A204.1 (cell line): ENCODE results near the gene NPAS4.
"Not testable (repeated sequence)": the region's sequence is repeated elsewhere in the genome, so short reads cannot be mapped to it uniquely, and the experiment has no call there.

Experiments
- FAIRE-seq: peaks from 2 replicates; lab custom pipeline; 2012; peaks lifted over from hg19 to GRCh38; lab: Jason Lieb, UNC

Gene NPAS4

DNA sequence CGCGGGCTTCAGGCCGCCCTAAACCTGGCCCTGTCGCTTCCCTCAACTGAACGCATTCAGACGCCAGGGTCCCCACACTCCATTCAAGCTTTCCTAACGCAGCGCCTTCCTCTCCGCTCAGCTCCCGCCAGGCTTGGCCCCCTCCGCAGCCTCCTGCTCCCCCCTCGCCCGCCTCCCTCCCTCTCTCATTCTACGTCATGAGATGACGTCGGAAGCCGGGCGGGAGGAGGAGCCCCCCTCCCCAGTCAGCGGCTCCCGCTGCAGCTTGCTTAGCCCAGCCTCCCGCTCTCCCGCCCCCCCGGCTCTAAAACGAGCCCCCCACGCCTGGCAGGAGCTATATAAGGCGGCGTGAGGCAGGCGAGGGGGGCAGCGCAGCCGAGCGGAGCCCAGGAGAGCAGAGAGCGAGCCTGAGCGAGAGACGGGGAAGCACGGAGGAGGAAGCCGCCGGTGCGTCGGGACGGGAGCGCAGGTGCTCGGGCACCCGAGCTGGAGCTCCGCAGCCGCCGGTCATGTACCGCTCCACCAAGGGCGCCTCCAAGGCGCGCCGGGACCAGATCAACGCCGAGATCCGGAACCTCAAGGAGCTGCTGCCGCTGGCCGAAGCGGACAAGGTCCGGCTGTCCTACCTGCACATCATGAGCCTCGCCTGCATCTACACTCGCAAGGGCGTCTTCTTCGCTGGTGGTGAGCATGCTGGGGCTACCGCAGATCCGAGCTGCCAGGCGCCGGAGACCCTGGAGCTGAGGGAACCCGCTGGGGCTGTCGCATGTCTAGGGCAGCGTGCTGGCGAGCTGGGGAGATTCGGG is at the start of gene NPAS4:
Gene NPAS4, plus strand, starts transcription at position 365 of the 806 bp plus-strand sequence. Its CDS starts 145 bp downstream, at position 510.
- no peak for FAIRE-seq

DNA sequence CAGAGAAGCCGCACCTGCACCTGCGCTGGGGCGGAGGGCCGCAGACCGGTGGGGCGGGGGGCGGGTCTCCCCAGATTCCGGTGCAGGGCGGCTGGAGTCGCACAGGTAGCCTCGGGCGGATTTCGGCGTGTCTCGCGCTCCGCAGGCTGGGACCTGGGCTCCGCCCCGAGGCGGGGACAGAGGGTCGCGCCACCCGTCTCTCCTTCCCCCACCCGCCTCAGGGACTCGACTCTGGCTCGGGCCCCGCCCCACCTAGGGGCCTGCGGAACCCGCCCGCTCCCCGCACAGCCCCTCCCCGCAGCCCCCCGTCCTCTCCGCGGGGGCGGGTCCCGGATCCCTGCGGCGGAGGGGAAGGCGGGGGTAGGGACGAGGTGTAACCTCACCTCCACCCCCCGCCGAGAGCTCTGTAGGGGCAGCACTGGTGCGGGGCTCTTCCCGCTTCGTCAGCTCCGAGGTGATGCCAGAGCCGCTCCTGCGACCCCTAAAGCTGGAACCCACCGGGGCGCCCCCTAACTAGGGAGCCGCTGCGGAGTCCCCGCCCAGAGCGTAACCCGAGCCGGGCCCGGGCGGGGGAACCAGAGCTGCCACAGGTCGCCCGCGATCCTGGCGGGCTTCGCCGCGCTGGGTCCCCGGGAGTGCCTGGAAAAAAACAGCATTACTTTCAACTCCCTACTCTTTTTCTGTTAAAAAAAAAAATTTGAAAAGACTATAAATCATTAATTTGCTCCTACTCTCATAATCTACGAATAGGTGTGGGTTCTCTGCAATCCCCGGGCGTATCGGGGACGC is 49.0 kb upstream of the NPAS4 start, which contains the start of gene SLC29A2:
Gene SLC29A2, minus strand, starts transcription at position 134 of the 789 bp plus-strand sequence. CDS start 169 bp downstream, outside the sequence.
- no peak for FAIRE-seq

DNA sequence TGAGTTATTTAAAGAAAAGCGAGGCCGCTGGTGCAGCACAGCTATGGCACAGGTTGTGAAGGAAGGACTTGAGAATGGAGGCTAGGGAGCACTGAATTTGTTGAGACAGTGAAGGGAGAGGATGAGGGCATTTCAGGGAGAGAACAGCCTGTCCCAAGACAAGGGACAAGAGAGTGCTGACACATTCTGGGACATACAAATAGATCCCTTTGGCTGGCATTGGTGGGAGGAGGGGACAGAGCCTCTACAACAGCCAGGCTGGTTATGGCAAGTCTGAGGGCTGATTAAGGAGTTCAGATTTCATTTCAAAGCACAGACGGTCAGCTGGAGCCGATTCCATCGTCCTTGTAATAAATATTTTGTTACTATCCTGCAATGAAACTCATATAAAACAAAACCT is 47.6 kb upstream of the NPAS4 start:
- no peak for FAIRE-seq

DNA sequence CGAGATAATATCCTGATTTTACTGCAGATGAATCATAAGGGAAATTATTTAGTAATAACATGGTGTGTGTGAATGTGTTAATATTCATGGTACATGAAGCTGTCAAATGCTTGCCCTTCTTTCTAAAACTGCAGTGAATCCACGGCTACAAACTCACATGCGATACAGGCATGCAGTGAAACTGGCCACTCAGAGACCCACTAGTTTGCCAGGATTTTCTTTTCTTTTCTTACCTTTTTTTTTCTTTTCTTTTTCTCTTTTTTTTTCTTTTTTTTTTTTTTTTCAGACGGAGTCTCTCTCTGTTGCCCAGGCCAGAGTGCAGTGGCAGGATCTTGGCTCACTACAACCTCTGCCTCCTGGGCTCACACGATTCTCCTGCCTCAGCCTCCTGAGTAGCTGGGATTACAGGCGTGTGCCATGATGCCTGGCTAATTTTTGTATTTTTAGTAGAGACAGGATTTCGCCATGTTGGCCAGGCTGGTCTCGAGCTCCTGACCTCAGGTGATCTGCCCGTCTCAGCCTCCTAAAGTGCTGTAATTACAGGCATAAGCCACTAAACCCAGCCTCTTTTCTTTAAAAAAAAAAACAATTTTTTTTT is 47.0 kb upstream of the NPAS4 start:
- FAIRE-seq = not testable (repeated sequence)

DNA sequence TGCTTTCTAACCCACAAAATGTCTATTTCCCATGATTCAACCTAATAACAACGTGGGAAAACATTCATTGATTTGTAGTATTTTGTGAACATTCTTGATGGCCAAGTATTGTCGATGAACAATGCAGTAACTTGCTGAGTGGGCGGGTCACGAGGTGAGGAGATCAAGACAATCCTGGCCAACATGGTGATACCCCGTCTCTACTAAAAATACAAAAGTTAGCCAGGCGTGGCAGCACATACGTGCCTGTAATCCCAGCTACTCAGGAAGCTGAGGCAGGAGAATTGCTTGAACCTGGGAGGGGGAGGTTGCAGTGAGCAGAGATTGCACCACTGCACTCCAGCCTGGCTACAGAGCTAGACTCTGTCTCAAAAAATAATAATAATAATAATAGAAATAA is 40.6 kb upstream of the NPAS4 start:
- not testable (repeated sequence) for FAIRE-seq

DNA sequence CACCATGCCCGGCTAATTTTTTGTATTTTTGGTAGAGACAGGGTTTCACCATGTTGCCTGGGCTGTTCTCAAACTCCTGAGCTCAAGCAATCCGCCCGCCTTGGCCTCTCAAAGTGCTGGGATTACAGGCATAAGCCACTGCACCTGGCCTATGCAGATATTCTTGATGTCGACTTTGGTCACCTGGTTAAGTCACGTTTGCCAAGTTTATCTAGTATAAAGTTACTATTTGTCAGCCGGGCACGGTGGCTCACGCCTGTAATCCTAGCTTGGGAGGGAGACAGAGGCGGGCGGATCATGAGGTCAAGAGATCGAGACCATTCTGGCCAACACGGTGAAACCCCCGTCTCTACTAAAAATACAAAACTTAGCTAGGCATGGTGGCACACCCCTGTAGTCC is 36.5 kb upstream of the NPAS4 start:
- FAIRE-seq = not testable (repeated sequence)

DNA sequence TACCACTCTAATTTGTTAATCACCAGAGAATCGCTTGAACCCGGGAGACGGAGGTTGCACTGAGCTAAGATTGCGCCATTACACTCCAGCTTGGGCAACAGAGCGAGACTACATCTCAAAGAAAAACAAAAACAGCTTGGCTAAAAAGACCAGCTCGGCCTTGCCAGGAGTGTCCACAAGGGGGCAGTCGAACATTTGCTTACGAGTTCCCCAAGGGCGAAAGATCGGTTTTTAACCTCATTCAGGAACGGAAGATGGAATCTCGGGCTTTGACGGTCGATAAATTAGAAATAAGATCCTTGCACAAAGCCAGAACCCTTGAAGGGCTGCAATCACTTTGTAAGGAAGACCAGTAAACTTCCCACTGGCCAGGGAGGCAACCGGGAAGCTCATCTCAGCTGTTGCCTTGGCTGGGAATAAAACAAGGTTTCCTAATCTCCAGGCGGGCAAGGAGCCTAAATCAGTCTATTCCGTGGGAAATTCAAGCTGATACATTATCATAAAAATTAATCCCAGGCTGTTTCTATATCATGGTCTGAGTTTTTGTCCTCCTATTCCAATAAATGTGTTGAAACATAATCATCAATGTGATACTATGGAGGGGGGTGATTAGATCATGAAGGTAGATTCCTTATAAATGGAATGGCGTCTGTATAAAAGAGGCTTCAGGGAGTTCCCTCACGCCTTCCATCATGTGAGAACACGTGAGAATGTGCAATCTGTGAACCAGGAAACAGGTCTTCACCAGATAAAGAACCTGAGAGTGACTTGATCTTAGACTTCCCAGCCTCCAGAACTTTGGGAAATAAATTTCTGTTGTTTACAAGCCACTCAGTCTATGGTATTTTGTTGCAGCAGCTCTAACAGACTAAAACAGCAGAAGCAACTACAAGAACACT is 34.4 kb upstream of the NPAS4 start:
- peak; percentile 67 for FAIRE-seq

DNA sequence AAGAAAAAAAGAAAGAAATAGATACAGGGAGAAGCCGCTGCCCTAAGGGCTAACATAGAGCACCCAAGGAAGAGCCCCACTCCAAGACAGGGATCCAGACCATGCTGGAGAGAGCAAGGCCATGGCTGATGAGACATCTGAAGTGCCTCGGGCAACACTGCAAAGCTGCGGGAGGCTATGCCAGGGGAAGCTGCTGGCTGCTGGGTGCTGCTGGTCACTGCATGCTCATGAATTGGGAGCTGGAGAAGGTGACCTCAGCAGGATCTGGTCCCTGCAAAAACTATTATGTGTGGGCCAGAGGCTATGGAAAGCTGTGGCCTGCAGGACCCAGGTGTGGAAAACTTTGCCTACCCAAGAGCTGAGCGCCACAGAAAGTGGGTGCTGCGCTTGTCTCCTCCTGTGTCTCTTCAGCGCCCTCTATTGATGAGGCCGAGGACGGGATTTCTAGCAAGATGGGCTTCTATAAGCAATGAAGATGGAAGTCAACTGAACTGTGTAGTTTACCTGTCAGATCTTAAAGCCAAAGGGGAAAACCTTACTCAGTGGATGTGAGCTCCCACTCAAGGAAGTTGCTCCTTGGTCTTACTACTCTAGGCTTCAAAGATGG is 32.0 kb upstream of the NPAS4 start:
- FAIRE-seq = no peak

DNA sequence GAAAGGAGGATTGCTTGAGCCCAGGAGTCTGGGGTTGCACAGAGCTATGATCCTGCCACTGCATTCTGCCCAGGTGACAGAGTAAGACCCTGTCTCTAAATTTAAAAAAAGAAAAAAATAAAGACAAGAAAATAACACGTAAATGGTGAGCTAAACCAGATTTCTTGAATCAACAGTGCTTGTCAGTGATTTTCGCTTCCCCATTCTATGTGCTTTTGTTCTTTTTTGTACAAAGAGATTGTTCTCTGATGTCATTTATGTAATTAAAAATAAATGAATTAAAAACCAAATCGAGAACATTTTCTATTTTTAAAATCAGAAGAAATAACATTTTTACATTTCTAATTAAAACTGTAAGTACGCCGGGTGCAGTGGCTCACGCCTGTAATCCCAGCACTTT is 29.5 kb upstream of the NPAS4 start:
- no peak for FAIRE-seq

DNA sequence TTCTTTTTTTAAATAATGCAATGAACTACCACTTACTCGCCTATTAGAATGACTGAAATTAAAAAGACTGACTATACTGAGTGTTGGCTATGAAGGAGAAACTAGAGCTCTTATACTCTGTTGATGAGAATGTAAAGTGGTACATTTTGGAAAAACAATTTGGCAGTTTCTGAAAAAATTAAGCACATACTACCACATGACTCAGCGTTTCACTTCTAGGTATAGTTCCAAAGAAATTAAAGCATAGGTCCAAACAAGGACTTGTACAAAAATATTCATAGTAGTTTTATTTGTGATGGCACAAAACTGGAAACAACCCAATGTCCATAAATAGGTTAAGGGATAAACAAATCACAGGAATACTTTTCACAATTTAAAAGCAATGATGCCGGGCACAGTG is 26.9 kb upstream of the NPAS4 start:
- FAIRE-seq = no peak

DNA sequence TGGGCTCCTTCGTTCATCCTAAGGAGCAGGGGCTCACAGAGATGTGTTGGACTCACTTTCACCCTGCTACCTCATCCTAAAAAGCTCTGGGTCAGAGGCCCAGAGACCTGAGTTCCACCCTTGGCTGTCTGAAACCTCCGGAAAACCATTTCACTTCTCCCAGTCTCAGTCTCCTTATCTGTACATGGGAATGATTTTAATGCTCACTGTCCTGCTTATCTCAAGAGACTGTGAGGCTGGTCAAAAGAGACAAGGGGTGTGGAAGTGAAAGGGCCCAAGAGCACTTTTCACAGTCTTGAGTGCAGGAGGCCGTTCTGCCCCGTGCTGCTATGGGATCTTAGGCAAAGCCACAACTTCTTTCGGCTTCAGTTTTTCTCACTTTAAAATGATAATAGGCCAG is 13.2 kb upstream of the NPAS4 start:
- FAIRE-seq = no peak

DNA sequence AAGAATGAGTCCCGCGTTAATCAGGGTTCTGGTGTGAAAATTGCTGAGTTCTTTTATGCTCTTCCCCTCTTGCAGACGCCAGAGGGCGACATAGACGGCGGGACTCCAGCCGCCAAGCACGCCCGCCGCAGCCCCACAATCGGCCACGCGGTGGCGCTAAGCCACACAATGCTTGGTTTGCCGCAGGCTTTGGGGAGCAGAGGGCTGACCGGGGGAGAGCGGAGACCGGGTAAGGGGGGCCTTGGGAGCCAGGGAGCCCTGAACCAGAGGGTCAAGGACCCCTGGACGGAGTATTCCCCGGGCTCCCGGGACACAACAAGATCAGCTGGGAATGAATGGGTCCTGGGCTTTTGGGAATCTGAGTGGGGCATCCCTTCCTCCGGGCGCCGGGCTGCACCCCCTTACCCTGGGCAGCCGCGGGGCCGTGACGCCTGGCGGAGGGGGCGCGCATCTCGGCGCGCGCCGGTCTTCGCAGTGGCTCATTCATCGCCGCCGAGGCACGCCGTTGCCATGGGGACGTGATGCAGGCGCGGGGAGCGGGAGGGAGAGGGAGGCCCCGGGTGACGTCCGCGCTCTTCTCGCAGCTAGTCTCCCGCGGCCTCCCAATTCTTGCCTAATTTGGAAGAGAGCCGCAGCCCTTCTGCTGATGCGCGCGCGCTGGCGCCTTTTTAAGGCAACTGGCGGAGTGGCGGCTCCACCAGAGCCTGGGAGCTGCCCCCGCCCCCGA is 12.2 kb upstream of the NPAS4 start:
- peak; percentile 77 for FAIRE-seq

DNA sequence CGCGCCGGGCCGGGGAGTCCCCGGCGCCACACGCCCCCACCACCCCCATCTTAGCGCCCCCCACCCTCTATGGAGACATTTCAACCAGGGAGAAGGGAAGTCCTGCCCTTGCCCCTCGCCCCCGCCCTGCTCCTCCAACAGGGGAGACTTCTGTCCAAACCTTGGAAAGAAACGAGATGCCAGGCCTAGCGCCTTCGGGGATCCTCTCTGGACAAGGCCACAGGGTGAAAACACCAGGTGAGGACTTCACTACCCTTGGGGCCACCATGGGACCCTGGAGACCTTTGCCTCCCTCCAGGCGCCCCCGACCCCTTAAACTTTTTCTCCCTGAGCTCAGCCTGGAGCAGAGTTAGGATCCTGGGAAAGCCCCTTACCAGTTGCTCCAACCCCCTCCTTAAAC is 11.6 kb upstream of the NPAS4 start:
- no peak for FAIRE-seq

DNA sequence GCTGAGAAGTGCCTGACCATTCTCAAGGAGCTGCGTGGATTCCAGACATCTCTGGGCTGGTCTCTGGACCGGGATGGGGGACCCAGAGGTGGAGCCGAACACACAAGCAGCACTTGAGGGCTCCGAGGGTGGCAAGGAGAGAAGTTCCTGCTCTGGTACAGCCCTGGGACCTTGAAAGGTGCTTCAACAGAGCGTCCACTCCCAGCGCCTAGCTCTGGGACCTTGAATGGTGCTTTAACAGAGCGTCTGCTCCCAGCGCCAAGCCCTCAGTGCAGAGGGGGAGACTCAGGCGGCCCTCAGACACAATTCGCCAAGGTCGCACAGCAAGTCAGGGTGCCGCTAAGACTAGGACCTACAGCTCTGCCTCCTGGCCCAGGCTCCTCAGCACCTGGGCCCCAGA is 10.6 kb upstream of the NPAS4 start:
- FAIRE-seq = no peak

DNA sequence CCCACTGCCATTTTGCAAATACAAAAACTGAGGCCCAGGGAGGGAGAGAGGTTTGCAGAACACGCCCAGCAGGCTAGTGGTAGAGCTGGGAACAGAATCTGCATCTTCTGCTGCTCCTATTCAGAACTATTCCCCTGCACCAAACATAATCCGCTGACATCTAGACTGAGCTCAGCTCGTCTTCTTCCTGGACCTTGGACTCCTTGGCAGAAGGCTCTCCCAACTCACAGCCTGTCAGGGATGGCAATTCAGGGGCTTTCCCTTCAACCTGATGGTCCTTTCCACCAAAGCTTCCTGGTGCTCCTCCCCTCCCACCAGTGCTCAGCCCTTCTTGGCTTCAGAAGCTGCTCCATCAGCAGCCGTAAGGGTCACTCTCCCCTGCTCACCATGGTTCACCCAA is 9.5 kb upstream of the NPAS4 start:
- FAIRE-seq = no peak

DNA sequence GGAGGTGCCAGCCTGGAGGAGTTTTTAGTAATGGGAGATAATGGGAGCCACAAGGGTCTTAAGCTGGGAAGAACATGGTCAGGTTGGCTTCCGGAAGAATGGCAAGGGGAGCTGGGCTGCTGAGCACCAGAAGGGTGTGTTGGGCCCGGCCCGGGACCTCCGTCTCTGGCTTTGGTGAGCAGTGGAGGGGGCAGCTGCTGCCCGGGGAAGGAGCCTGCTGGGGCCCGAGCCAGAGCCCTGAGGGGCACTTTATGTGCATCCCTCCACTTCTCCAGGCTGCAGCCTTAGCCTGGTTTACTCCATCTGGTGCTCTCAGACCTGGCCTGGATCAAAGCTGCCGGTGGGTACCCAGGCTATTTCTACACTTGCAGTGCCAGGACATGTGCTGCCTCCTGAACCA is 8.7 kb upstream of the NPAS4 start:
- no peak for FAIRE-seq

DNA sequence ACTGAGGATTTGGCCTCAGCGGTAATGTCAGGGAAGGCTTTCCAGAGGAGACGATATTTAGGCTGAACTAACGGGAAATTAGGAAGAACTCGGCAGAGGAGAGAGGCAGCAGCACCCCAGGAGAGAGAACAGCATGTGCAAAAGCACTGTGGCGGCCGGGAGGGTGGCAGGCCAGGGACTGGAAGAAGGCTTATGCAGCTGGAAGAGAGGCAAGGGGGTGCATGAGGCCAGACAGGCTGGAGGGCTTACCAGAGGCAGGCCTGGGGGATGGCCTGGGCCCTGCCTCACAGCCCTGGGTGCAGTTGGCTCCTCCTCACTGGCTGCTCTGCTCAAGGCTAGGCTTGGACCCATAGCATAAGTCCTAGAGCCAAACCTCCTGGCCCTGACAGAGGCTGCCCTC is 7.7 kb upstream of the NPAS4 start:
- no peak for FAIRE-seq

DNA sequence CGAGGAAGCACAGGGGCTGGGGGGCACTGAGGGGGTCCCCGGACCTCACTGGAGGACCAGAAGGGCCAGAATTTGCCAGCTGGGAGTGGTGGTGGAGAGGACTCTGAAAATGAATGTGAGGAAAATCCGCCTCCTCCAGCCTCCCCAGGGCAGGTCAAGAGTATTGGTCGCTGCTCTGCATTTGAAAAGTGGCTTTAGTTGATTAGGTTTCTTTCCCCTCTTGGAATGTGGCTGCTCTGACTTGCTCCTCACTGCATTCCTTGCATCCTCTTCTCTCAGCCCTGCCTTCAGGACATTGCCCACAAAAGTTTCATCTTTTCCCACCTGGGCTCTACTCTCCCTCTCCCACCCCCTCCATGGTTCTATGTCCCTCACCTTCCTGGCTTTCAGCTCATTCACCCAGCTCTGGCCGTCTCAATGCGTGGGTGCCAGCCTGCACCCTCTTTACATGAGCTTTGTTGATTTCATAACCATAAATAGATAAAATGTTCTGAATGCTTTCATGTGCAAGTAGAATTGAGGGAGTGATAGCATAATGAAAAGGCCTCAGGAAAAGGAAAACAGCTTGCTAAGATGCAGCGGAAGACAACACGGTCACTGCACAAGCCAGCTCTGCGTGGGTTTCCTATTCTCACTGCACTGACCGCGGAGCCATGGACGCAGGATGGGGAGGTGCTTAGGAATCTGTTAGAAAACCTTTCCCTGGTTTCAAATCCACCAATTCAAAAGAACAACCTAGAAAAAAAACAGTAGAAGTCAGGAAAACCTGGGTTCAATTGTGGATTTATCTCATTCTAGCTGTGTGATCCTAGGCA is 6.5 kb upstream of the NPAS4 start:
- FAIRE-seq = no peak

DNA sequence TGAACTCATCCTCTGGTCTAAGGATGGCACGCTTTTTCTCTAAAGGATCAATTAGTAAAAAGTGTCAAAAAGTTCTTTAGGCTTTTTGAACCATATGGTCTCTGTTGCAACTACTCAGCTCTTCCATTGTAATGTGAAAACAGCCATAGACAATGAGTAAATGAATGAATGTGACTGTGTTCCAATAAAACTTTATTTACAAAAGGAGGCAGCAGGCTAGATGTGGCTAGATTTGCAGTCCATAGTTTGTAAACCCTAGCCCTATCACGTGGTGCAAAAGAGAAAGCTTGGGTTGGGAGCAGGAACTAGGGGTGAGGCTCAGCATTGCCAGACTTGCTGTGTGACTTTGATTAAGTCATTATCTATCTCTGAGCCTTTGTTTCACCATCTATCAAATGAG is 5.4 kb upstream of the NPAS4 start:
- FAIRE-seq = no peak

DNA sequence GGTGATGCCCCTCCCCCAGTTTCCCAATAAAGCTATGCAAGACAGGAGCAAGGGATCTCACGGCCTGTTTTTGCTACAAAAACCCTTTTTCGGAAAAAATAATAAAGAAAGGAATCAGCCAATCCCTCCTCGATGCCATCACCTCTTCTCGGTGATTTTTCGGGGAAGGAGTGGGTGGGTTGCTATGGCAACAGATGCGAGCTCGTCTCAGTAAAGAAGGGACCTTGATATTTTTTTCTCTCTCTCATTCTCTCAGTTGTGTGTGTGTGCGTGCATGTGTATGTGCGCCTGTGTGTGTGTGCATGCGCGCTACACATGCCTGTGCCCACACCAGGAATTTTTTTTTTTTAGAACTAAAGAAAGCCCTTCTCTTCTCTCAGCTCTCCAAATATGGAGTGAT is 3.8 kb upstream of the NPAS4 start:
- FAIRE-seq = no peak
